ENCODE results near the gene MCF2L2. TPM values are rescaled to one million over a fixed set of nuclear protein-coding genes. Genes with fewer than 3 reads are reported as not detected.

MCF2L2 gene
- total RNA-seq, 1 experiment from 2014 or later, result 1.7 TPM

DNA sequence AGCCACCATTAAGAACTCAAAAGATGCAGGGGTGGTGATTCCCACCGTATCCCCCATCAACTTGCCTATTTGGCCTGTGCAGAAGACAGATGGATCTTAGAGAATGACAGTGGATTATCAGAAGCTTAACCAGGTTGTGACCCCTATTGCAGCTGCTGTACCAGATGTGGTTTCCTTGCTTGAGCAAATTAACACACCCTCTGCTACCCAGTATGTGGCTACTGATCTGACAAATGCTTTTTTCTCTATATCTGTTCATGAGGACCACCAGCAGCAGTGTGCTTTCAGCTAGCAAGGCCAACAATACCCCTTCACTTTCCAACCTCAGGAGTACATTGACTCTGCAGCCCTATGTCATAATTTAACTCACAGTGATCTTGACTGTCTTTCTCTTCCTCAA is 8.6 kb upstream of the MCF2L2 start:
- no peaks in the 10 kb centered on the region for H3K79me2 ChIP-seq (ENCODE audit: low read depth)
- ChIA-PET CTCF (interaction anchor here (0.7 kb wide), 1 partner anchor 427 kb away, joined by 3 read pairs; no protein-coding TSS in a partner anchor), POLR2A (ENCODE audit: unreplicated experiment) (no interaction called here)
- no TSS peak for BruUV-seq (replicated peaks)
- H3K4me1 ChIP-seq (replicated peaks; ENCODE audit: insufficient read depth), result no peaks in the 10 kb centered on the region
- DNase-seq, result no peak
- H3K27ac ChIP-seq, result no peak overlapping the region
- H3K27me3 ChIP-seq (ENCODE audit: insufficient read depth, low read depth), result peaks cover 16% of the 10 kb centered on the region; the same call in 1 of the 2 replicates
- no peaks in the 10 kb centered on the region for H3F3A ChIP-seq (ENCODE audit: insufficient read depth, low read depth)
- intact Hi-C loops (cut with micrococcal nuclease; ENCODE audit: unreplicated experiment), result no loop called here
- no peak overlapping the region for H2AFZ ChIP-seq
- no peak overlapping the region for H3K4me2 ChIP-seq
- H3K36me3 ChIP-seq (ENCODE audit: low read depth), result no peaks in the 10 kb centered on the region
- TF ChIP-seq EZH2 (IDR thresholded peaks at IDR 0.05; ENCODE audit: low read depth) (no peak), CTCF (conservative IDR thresholded peaks at IDR 0.05) (no peak)
- no peaks in the 10 kb centered on the region for H3K9me3 ChIP-seq (ENCODE audit: insufficient read depth, low read depth)
- no peaks in the 10 kb centered on the region for H3K9me2 ChIP-seq (ENCODE audit: insufficient read depth)
- H3K4me3 ChIP-seq, result no peak overlapping the region
- no peaks in the 10 kb centered on the region for H4K20me1 ChIP-seq (ENCODE audit: insufficient read depth)

DNA sequence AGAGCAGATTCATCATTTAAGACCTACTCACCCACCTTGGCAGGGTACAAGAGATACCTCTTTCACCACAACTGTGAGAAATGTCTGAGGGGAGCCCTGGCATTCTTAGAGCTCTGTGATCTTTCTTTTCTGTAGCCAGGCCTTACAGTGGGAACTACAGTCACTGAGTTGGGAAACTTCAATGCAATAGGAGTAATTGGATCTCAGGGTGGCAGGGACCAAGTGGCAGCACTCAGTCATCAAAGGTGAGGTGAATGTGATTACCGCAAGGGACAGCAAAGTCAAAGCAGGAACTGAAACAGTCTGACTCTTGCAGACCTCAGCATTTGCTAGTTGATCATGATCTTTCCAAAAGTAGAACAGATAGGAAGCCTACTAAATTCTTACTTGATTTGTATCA is 7.2 kb upstream of the MCF2L2 start:
- ChIA-PET POLR2A (ENCODE audit: unreplicated experiment) (no interaction called here), CTCF (interaction anchor here (0.6 kb wide), 1 partner anchor 329 kb away, joined by 5 read pairs; no protein-coding TSS in a partner anchor)
- TF ChIP-seq EZH2 (IDR thresholded peaks at IDR 0.05; ENCODE audit: low read depth) (no peak), CTCF (conservative IDR thresholded peaks at IDR 0.05) (no peak)

GRCh38 chr3:183434992-183435391 is 6.6 kb upstream of the MCF2L2 start:
- Histone ChIP-seq H3F3A (ENCODE audit: insufficient read depth, low read depth) (no peaks in the 10 kb centered on the region), H3K36me3 (ENCODE audit: low read depth) (no peaks in the 10 kb centered on the region), H3K4me1 (replicated peaks; ENCODE audit: insufficient read depth) (no peaks in the 10 kb centered on the region), H3K79me2 (ENCODE audit: low read depth) (no peaks in the 10 kb centered on the region), H3K9me2 (ENCODE audit: insufficient read depth) (no peaks in the 10 kb centered on the region), H4K20me1 (ENCODE audit: insufficient read depth) (no peaks in the 10 kb centered on the region), H3K27me3 (ENCODE audit: insufficient read depth, low read depth) (peaks cover 30% of the 10 kb centered on the region), H3K4me3 (no peak overlapping the region), H3K27ac (no peak overlapping the region), H3K9me3 (ENCODE audit: insufficient read depth, low read depth) (no peaks in the 10 kb centered on the region), H3K4me2 (no peak overlapping the region), H2AFZ (no peak overlapping the region)
- POLR2A ChIA-PET (ENCODE audit: unreplicated experiment), result no interaction called here
- intact Hi-C loops (cut with micrococcal nuclease; ENCODE audit: unreplicated experiment), result no loop called here
- no peak for TF ChIP-seq EZH2 (IDR thresholded peaks at IDR 0.05; ENCODE audit: low read depth)
- no peak for TF ChIP-seq CTCF (conservative IDR thresholded peaks at IDR 0.05)
- no TSS peak for BruUV-seq (replicated peaks)
- DNase-seq, result no peak
- CTCF ChIA-PET, result interaction anchor here (0.6 kb wide), 1 partner anchor 329 kb away, joined by 5 read pairs; no protein-coding TSS in a partner anchor

More for the DNA sequence above, 7.2 kb upstream of the MCF2L2 start:
- Histone ChIP-seq H3K79me2 (ENCODE audit: low read depth) (no peaks in the 10 kb centered on the region), H2AFZ (no peak overlapping the region), H3K36me3 (ENCODE audit: low read depth) (no peaks in the 10 kb centered on the region), H3K27ac (no peak overlapping the region), H3K4me2 (no peak overlapping the region), H3F3A (ENCODE audit: insufficient read depth, low read depth) (no peaks in the 10 kb centered on the region), H3K27me3 (ENCODE audit: insufficient read depth, low read depth) (peaks cover 29% of the 10 kb centered on the region), H3K4me1 (replicated peaks; ENCODE audit: insufficient read depth) (no peaks in the 10 kb centered on the region), H4K20me1 (ENCODE audit: insufficient read depth) (no peaks in the 10 kb centered on the region), H3K9me3 (ENCODE audit: insufficient read depth, low read depth) (no peaks in the 10 kb centered on the region), H3K4me3 (no peak overlapping the region), H3K9me2 (ENCODE audit: insufficient read depth) (no peaks in the 10 kb centered on the region)
- no peak for DNase-seq
- no TSS peak for BruUV-seq (replicated peaks)
- intact Hi-C loops (cut with micrococcal nuclease; ENCODE audit: unreplicated experiment), result no loop called here
